ENCODE measurements around the gene CFAP157.

The CFAP157 gene

GRCh38 chr9:127706836-127707241 lies at the start of gene CFAP157:
Gene CFAP157 (plus strand): TSS chr9:127706988. CDS start chr9:127707032, 44 bp downstream.
- DNase-seq, result no peak

GRCh38 chr9:127658428-127658827 lies 48.4 kb upstream of the CFAP157 start:
- no peak for DNase-seq

GRCh38 chr9:127660886-127661741 lies 45.7 kb upstream of the CFAP157 start:
- DNase-seq, result no peak

GRCh38 chr9:127662617-127663016 lies 44.2 kb upstream of the CFAP157 start:
- no peak for DNase-seq

- no peak for DNase-seq
Observed at GRCh38 chr9:127664324-127664677, 42.5 kb upstream of the CFAP157 start.

- no peak for DNase-seq
Observed at GRCh38 chr9:127664678-127665507, 41.9 kb upstream of the CFAP157 start.

- no peak for DNase-seq
Observed at GRCh38 chr9:127667127-127667844, 39.5 kb upstream of the CFAP157 start.

GRCh38 chr9:127667906-127668305 lies 38.9 kb upstream of the CFAP157 start:
- DNase-seq, result no peak

GRCh38 chr9:127673234-127673633 lies 33.6 kb upstream of the CFAP157 start:
- no peak for DNase-seq

- no peak for DNase-seq
Observed at GRCh38 chr9:127676638-127677037, 30.1 kb upstream of the CFAP157 start.

- no peak for DNase-seq
Observed at GRCh38 chr9:127679506-127679905, 27.3 kb upstream of the CFAP157 start.

GRCh38 chr9:127680226-127680625 lies 26.6 kb upstream of the CFAP157 start:
- no peak for DNase-seq

- DNase-seq, result no peak
Observed at GRCh38 chr9:127680846-127681245, 25.9 kb upstream of the CFAP157 start.

- DNase-seq, result no peak
Observed at GRCh38 chr9:127682351-127683136, 24.2 kb upstream of the CFAP157 start.

- DNase-seq, result no peak
Observed at GRCh38 chr9:127683723-127684122, 23.1 kb upstream of the CFAP157 start.

GRCh38 chr9:127684576-127684975 lies 22.2 kb upstream of the CFAP157 start:
- DNase-seq, result no peak

- DNase-seq, result no peak
Observed at GRCh38 chr9:127686461-127687393, 20.1 kb upstream of the CFAP157 start.

GRCh38 chr9:127689329-127690000 lies 17.3 kb upstream of the CFAP157 start:
- DNase-seq, result no peak

GRCh38 chr9:127690735-127691134 lies 16.1 kb upstream of the CFAP157 start:
- DNase-seq, result no peak

- no peak for DNase-seq
Observed at GRCh38 chr9:127692071-127692470, 14.7 kb upstream of the CFAP157 start.

- DNase-seq, result no peak
Observed at GRCh38 chr9:127693143-127693542, 13.6 kb upstream of the CFAP157 start.
